Hippocampal formation (tissue), 2 donors: Measurements from ENCODE around the gene KYNU.
"Not testable (repeated sequence)": the region's sequence is repeated elsewhere in the genome, so short reads cannot be mapped to it uniquely, and the experiment has no call there.

Experiments
- DNase-seq, 2 donors: peaks; one replicate each; lab custom pipeline; 2025; lab: John Stamatoyannopoulos, UW

Gene KYNU

DNA sequence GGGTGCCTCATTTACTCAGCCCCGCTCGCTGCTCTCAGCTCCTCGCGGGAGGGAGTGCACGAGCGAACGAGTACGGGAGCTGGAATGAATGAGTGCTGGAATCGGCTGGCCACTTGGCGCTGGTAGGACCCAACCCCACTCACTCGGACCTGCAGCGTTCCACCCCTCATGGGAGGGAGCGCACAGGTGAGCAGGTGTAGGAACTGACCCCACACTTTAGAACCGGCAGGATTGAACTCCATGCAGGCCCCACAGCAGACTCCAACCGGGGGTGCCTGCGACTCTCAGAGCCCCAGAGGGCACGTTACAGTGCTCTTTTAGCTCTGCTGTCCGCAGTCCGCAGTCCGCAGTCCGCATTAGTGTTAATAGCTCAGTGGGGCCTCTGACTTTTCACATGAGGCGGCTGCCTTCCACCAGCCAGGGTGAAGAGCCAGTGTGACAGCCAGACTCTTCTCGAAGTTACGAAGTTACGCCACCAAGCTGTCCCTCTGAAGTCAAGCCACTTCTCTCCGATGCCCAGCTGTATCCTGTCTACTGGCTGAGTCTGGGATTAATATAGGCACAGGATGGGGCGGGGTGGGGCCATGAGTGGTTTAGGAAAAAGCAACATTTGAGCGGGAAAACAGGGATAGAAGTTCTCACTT lies 149.1 kb downstream of the KYNU start:
- DNase-seq, result no peak

DNA sequence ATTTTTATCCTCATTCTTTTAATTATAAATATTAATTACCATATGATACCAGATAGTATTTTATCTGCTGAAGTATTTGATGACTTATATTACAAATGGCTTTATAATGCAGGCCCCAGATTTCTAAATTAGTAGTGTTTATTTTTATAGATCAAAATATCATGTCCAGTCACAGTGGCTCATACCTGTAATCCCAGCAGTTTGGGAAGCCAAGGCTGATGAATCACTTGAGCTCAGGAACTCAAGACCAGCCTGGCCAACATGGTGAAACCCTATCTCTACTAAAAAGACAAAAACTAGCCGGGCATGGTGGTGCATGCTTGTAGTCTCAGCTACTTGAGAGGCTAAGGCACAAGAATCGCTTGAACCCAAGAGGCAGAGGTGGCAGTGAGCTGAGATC lies 151.7 kb downstream of the KYNU start:
- DNase-seq, result no peak

DNA sequence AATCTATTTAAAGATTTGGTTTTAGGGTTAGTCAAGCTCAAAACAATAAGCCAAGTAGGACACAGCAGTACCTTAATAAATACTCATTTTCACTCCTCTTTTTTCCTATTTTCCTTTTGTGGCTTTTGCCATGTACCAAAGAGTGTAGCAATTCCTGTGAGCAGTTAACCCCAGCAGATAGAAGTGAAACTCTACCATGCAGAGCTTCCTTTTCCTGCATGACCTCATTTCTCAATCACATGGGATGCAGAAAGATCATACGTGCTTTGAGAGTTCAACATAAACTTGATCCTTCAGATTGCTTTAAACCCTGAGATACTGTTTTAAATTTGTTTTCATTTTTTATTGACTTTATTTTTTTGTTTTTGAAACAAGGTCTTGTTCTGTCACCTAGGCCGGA lies 152.7 kb downstream of the KYNU start:
- no peak for DNase-seq

DNA sequence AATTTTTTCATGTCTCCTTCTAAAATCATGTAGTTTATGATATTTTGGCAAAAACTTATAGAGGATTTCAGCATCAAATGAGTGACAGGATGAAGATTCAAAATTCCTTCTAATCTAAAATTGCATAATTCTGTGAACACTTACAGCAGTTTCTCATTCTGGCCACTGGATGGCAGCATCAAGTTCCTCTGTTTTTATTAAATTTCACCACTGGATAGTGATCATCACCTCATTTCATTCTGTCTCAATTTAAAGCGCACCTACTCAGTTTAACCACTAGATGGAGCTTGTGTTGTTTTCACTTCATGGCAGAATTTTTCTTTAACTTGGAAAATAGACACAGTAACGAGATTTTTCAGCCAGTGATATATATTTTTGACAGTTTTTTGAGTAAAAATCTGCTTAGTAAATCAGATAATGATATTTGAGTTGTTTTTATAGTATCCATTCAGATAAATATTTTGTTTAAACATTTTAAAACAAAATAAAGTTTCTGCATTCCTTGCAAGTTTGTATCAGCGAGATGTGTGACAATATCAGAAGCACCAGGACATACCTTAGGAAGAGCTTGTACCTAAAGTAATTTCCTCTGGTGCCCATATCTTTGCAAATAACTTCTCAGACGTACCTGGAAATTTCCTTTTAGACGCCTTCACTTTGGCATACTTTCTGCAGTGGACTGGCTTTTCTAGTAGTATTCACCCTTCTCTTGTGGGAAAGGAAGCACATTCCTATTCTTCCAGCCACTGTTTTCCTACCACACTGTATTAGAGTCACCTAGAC lies 157.0 kb downstream of the KYNU start:
- DNase-seq, result peak; percentile 9 to 94

DNA sequence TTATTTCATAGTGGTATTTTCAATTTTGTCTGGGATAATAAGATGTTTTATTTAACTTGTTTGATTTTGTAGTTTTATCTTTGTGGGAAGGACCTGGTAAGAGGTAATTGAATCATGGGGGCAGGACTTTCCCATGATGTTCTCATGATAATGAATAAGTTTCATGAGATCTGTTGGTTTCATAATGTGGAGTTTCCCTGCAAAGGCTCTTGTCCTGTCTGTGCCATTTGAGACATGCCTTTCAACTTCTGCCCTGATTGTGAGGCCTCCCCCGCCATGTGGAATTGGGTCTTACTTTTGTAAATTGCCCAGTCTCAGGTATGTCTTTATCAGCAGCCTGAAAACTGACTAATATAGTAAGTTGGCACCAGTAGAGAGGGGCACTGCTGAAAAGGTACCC lies 174.0 kb downstream of the KYNU start:
- no peak for DNase-seq

DNA sequence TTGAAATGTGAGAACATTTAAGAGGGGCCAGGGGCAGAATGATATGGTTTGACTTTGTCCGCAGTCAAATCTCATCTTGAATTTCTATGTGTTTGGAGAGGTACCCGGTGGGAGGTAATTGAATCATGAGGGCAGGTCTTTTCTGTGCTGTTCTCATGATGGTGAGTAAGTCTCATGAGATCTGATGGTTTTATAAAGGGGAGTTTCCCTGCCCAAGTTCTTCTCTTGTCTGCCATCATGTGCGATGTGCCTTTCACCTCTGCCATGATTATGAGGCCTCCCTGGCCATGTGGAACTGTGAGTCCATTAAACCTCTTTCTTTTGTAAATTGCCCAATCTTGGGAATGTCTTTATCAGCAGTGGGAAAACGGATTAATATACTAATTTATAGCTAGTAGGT lies 176.0 kb downstream of the KYNU start:
- DNase-seq, result not testable (repeated sequence)

DNA sequence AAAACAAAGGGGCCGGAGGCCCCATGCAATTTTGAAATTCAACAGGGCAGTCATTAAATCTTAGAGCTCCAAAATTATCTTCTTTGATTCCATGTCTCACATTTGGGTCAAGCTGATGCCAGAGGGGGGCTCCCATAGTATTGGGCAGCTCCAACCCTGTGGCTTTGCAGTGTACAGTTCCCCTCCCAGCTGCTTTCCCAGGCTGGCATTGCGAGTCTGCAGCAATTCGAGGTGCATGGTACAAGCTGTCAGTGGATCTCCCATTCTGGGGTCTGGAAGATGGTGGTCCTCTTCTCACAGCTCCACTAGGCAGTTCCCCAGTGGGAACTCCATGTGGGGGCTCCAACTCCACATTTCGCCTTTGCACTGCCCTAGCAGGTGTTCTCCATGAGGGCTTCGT lies 179.1 kb downstream of the KYNU start:
- no peak for DNase-seq

DNA sequence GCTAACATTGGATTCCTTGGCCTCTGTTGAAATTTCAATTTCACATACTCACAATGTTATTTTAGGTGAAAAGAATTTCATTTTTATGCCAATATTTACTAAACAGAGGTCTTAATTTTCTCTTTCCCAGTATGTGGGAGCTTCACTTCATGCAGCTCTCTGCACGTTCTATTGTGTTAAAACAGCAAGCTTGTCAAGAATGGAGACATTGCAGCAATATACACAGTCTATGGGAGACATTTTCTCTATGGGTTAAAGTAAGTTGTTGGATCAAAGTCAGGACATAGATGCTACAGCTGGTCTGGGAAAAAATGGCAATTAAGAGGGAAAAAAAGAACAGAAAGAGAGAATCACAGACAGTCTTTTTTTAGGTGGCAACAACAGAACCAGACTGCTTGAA lies 181.4 kb downstream of the KYNU start:
- DNase-seq, result no peak

DNA sequence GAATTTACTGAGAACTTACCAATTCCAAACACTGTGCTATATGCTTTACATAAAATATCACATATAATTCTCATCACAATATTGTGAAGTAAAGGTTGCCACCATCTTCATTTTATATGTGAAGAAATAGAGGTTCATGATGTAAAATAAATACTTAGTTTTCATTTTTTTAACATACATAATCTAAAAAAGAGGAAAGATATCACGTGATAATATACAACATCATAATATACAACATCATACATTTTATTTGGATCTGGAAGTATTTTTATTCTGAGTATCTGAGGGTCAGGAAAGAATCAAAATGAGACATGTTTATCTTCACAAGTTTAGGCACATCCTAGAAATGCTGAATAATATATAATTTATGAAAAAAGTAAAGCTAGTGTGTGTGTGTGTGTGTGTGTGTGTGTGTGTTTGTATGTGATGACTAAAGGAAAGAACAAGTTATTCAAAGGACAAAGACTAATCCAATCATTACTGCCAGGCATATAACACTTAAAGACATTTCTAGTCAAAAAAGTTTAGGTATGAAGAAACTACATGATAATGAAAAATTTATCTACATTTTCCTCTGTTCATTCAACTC lies 186.2 kb downstream of the KYNU start:
- DNase-seq, result no peak

DNA sequence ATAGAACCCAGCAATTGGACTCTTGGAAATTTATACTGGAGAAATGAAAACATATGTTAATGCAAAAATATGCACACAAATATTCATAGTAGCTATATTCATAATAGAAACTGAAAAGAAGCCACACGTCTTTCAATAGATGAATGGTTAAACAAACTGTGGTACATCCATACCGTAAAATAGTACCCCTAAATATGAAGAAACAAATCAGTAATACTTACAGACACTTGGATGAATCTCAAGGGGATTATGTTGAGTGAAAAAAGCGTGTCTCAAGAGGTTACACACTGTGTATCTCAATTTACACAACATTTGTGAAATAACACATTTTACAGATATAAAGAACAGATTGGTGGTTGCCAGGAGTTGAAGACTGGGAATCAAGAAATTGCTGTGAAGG lies 190.6 kb downstream of the KYNU start:
- DNase-seq, result no peak

DNA sequence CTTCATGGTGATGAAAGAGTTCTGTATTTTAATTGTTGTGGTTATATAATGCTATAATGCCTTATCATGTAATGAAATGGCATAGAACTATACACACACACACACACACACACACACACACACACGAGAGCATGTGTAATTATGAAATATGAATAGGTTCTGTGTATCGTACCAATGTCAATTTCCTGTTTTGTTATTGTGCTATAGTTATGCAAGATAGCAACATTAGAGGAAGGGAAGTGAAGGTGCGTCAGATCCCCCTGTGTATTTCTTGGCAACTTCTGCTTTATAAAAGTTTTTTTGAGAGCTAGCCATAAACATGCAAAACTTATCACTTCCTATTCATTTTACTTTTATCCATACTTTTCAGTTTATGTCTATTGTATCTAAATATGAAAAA lies 191.0 kb downstream of the KYNU start:
- no peak for DNase-seq

DNA sequence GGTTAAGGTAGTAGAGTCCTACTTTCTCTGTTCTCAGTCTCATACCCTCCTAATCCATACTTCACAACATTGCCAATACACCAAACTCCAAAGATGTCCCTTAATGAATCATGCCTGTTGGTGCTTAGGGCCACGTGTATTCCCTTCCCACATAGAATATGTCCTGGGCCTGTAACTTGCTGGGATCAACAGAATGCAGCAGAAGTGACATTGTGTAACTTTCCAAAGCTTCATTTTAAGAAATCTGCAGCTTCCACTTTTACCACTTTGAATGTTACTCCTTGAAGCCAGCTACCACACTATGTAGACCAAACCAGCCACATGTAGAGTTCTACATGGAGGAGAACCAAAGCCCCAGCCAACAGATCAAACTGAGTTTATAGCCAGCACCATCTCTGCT lies 193.2 kb downstream of the KYNU start:
- DNase-seq, result no peak

DNA sequence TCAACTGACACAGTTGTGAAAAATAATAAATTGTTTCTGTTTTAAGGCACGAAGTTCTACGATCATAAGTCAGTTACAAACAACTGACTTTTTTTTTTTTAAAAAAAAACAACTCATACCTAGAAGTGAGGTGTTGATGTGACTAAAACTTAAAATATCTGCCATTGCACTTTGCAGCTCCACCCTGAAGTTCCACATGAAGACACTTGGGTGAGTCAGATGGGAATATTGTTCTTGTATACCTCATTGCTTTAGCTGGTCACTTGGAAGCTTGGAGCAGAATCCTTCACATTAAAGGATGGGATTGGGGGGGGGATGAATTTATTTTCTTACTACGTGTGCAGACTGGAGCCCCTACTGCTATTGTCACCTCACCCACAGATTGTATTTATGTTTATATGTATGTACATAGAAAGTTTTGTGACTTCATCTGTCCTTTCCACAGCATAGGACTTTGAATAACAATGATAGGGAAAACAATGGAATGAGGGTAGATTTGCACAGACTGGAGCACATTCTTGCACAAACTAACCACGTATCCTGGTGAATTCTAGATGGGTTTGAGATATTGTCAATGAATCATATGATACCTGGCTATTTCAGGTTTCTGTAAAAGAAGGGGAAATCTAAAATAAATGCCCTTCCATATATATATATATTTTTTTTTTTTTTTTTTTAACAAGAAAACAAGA lies 193.9 kb downstream of the KYNU start:
- no peak for DNase-seq

DNA sequence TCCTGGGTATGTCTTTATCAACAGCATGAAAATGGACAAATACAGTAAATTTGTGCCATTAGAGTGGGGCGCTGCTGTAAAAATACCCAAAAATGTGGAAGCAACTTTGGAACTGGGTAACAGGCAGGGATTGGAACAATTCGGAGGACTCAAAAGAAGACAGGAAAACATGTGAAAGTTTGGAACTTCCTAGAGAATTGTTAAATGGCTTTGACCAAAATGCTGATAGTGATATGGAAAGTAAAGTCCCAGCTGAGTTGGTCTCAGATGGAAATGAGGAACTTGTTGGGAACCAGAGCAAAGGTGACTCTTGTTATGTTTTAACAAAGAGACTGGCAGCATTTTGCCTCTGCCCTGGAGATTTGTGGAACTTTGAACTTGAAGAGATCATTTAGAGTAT lies 197.4 kb downstream of the KYNU start:
- not testable (repeated sequence) for DNase-seq

DNA sequence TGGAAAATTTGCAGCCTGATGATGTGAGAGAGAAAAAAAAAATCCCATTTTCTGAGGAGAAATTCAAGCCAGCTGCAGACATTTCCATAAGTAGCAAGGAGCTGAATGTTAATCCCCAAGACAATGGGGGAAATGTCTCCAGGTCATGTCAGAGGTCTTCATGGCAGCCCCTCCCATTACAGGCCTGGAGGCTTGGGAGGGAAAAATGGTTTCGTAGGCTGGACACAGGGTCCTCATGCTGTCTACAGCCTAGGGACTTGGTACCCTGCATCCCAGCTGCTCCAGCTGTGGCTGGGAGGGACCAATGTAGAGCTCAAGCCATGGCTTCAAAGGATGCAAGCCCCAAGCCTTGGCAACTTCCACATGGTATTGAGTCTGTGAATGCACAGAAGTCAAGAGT lies 198.2 kb downstream of the KYNU start:
- no peak for DNase-seq

DNA sequence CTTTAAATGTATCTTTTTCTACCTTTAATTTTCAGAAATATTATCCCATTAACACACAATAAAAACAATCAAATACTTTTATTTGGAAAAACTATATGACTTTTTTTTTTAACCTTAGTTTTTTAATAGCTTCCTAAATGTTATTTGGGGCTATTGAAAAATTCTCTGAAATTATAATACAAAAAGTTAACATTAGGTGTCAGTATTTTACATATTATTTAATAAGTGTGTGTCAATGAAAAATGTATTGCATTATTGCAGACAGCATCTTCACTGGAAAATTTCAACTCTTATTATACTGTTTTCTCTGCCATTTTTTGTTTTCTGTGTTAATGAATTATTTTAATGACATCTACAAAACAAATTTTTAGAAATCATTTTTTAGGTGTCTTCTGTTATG lies 200.6 kb downstream of the KYNU start:
- no peak for DNase-seq

DNA sequence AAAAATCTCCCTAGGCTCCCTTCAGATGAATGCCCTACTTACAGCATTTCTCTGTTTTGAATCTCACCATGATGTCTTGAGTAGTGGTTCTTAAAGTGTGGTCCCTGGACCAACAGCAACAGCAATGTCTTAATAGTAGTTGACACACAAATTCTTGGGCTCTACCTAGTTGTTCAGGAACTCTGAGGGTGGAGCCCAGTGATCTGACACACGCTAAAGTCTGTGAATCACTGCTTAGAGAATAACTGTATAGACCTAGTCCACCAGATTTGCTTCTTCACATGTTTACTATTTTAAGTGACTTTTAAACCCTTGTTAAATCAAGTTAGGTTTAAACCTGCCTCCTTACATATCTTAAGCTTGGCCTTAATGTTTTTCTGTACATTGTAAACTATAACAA lies 204.2 kb downstream of the KYNU start:
- no peak for DNase-seq

DNA sequence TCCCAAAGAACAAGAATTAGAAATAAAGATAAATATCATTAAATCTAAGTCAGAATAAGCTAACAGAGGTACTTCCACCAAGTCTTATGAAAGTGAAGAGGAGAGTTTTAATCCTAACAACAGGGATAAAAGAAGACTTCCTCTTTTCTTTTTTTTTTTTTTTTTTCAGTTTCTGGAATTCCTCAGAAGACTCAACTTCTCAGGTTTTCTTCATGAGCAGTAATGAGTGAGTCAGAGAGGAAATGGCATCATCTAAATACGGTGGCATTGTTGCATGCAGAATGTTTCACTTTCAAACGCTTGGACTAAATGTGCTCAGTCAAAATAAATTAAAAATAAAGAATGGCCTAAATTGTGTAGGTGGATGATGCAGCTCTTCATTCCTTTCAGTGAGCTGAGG lies 206.2 kb downstream of the KYNU start:
- DNase-seq, result no peak

DNA sequence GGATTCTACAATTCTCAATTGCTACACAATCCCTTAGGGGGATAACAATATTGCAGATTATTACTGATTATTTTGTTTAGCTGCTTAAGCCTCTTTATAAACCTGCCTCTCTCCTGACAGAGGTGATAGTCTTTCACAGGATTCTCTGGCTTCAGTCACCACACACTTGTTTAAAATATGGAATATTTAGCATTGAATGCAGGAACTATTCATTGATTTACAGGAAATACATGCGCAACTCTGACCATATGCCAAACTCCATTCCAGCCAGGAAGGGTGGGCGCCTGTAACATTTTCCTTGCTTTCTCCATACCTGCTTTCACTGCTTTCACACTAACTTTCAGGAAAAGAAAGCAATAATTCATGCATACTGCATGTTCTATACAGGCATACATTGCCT lies 207.0 kb downstream of the KYNU start:
- no peak for DNase-seq

DNA sequence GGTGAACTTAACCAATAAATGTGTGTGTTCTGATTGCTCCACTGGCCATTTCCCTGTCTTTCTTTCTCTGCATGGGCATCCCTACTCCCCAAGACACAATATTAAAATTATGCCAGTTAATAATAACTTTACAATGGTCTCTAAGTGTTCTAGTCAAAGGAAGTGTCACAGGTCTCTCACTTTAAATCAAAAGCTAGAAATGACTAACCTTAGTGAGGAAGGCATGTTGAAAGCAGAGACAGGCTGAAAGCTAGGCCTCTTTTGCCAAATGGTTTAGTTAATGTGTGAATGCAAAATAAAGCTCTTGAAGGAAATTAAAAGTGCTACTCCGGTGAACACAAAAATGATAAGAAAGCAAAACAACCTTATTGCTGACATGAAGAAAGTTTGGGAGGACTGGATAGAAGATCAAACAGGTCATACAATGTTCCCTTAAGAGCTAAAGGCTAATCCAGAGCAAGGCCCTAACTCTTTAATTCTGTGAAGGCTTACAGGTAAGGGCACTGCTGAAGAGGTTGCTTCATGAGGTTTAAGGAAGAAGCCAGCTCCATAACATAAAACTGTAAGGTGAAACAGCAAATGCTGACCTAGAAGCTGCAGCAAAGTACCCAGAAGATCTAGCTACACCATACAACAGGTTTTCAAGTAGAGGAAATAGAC lies 207.8 kb downstream of the KYNU start:
- DNase-seq, result no peak

DNA sequence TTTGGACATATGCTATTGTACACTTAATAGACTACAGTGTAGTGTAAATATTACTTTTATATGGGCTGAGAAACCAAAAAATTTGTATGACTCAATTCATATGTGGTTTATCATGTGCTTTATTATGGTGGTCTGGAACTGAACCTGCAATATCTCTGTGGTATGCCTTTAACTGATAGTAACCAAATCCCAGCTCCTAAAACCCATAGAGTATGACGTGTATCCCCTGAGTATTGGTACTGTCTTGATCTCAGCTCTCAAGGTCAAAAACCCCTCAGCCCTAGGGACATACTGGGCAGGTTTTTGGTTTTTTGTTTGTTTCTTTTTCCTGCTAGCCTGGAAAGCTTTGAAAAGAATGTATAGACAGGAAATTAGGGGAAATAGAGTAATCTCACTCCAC lies 209.6 kb downstream of the KYNU start:
- DNase-seq, result no peak

DNA sequence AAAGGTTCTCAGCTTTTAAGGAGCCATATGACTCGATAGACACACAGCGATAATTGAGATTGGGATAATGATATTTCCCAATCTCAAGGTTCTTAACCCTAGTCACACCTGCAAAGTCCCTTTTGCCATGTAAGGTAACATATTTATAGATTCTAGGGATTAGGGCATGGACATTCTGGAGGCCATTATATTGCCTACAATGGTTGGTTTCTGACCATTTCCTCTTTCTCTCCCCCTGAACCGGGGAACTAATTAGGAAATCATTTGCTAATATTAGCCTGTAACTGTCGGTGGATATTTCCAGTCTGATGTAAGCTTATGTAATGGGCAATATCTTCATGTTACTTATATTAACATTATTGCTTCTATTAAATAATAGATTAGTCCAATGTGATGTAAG lies 210.9 kb downstream of the KYNU start:
- DNase-seq, result no peak
